ENCODE results near the gene SLC5A12.

Gene SLC5A12, protein sequence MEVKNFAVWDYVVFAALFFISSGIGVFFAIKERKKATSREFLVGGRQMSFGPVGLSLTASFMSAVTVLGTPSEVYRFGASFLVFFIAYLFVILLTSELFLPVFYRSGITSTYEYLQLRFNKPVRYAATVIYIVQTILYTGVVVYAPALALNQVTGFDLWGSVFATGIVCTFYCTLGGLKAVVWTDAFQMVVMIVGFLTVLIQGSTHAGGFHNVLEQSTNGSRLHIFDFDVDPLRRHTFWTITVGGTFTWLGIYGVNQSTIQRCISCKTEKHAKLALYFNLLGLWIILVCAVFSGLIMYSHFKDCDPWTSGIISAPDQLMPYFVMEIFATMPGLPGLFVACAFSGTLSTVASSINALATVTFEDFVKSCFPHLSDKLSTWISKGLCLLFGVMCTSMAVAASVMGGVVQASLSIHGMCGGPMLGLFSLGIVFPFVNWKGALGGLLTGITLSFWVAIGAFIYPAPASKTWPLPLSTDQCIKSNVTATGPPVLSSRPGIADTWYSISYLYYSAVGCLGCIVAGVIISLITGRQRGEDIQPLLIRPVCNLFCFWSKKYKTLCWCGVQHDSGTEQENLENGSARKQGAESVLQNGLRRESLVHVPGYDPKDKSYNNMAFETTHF

DNA sequence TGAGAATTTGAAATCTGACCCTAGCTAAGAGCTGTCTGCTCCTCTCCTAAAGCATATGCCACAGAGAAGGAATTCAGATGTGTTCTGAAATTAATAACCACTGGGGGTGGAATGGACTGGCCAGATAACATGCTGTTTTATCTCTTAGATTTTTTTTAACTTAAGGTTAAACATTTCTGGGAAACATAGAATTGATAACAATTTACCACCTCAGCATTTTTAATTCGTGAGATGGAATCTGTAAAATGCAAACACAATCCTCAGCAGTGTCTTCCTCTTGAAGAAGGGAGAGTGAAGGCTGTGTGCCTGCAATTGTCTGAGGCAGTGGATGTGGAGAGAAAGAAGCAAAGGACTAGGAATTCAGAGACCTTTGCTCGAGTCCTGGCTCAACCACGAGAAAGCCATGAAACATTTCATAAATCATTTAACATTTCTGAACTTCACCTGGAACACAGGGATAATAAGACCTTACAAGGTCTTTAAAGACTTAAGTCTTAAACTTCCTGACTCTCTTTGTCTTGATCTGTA is at the start of gene SLC5A12:
SLC5A12 (minus strand) TSS at position 113 of the 528 bp plus-strand sequence. CDS start 346 bp downstream, outside the sequence.
- H3K27ac ChIP-seq (ENCODE audit: low read length): no peak within 1 kb of the TSS
- H3K36me3 ChIP-seq (ENCODE audit: control insufficient read depth in 2 of 2, insufficient read depth in 2 of 2, low read length in 2 of 2): no peaks in the 10 kb centered on the region
- no peaks in the 10 kb centered on the region for H3K27me3 ChIP-seq (ENCODE audit: control insufficient read depth in 1 of 2, insufficient read depth in 2 of 2, low read length in 2 of 2)
- H3K9ac ChIP-seq (ENCODE audit: low read length in 2 of 2): no peak within 1 kb of the TSS
- H3K9me3 ChIP-seq (ENCODE audit: control insufficient read depth in 2 of 2, low read length in 2 of 2): no peaks in the 10 kb centered on the region
- no peaks in the 10 kb centered on the region for H3K4me1 ChIP-seq (ENCODE audit: control insufficient read depth, insufficient read depth, low read length)
- no peak within 1 kb of the TSS for H3K4me3 ChIP-seq (ENCODE audit: low read length in 2 of 2)

DNA sequence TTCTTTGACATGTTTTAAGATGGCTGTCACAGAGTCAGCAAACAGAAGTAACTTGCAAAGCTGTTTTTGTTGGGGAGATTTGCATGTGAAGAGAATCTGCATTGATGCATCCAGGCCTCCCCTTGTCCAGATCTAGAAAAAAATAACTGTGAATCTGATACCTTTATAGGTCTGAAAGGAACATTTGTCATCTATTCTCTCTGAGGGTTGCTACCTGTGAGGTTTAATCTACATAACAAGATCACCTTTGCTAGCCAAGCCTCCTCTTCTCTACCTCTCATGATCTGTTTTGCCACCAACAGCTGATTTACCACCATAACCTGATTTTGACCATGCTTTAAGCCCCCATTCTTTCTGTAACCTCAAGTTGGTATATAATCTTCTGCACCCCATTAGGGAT is 47.2 kb upstream of the SLC5A12 start:
- Histone ChIP-seq H3K4me1 (ENCODE audit: control insufficient read depth, insufficient read depth, low read length) (no peaks in the 10 kb centered on the region), H3K4me3 (ENCODE audit: low read length in 2 of 2) (no peak overlapping the region), H3K27me3 (ENCODE audit: control insufficient read depth in 1 of 2, insufficient read depth in 2 of 2, low read length in 2 of 2) (no peaks in the 10 kb centered on the region), H3K36me3 (ENCODE audit: control insufficient read depth in 2 of 2, insufficient read depth in 2 of 2, low read length in 2 of 2) (no peaks in the 10 kb centered on the region), H3K27ac (ENCODE audit: low read length) (no peak overlapping the region), H3K9ac (ENCODE audit: low read length in 2 of 2) (no peak overlapping the region), H3K9me3 (ENCODE audit: control insufficient read depth in 2 of 2, low read length in 2 of 2) (no peaks in the 10 kb centered on the region)

DNA sequence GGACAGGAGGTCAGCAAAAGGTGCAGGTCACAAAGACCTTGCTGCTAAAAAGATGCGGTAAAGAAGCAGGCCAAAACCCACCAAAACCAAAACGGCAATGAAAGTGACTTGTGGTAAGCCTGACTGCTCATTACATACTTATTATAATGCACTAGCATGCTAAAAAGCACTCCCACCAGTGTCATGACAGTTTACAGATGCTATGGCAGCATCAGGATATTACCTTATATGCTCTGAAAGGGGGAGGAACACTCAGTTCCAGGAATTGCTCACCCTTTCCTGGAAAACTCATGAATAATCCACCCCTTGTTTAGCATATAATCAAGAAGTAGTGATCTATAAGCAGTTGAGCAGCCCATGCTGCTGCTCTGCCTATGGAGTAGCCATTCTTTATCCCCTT is 45.2 kb upstream of the SLC5A12 start:
- H3K27me3 ChIP-seq (ENCODE audit: control insufficient read depth in 1 of 2, insufficient read depth in 2 of 2, low read length in 2 of 2): no peaks in the 10 kb centered on the region
- H3K9me3 ChIP-seq (ENCODE audit: control insufficient read depth in 2 of 2, low read length in 2 of 2): no peaks in the 10 kb centered on the region
- no peak overlapping the region for H3K27ac ChIP-seq (ENCODE audit: low read length)
- no peak overlapping the region for H3K4me3 ChIP-seq (ENCODE audit: low read length in 2 of 2)
- no peaks in the 10 kb centered on the region for H3K36me3 ChIP-seq (ENCODE audit: control insufficient read depth in 2 of 2, insufficient read depth in 2 of 2, low read length in 2 of 2)
- no peaks in the 10 kb centered on the region for H3K4me1 ChIP-seq (ENCODE audit: control insufficient read depth, insufficient read depth, low read length)
- no peak overlapping the region for H3K9ac ChIP-seq (ENCODE audit: low read length in 2 of 2)

DNA sequence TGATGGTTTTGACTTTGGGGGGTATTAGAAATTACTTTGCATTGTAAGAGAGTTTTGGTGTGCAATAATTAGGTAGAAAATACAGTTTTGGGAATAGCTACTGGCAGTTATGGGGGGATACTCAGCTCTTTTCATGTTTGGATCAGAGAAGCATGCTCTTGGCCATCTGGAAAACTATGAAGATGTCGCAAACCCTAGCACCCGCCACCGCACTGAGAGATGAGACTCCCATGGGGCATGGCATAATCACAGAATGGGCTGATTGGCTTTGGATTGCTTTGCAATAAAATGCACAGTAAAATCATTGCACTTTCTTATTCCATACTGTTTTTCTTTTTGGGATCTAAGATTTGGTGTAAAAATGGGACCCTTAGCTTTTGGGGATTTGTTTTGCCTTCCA is 43.5 kb upstream of the SLC5A12 start:
- Histone ChIP-seq H3K9me3 (ENCODE audit: control insufficient read depth in 2 of 2, low read length in 2 of 2) (no peaks in the 10 kb centered on the region), H3K36me3 (ENCODE audit: control insufficient read depth in 2 of 2, insufficient read depth in 2 of 2, low read length in 2 of 2) (no peaks in the 10 kb centered on the region), H3K4me1 (ENCODE audit: control insufficient read depth, insufficient read depth, low read length) (no peaks in the 10 kb centered on the region), H3K27me3 (ENCODE audit: control insufficient read depth in 1 of 2, insufficient read depth in 2 of 2, low read length in 2 of 2) (no peaks in the 10 kb centered on the region), H3K4me3 (ENCODE audit: low read length in 2 of 2) (no peak overlapping the region), H3K9ac (ENCODE audit: low read length in 2 of 2) (no peak overlapping the region), H3K27ac (ENCODE audit: low read length) (no peak overlapping the region)

DNA sequence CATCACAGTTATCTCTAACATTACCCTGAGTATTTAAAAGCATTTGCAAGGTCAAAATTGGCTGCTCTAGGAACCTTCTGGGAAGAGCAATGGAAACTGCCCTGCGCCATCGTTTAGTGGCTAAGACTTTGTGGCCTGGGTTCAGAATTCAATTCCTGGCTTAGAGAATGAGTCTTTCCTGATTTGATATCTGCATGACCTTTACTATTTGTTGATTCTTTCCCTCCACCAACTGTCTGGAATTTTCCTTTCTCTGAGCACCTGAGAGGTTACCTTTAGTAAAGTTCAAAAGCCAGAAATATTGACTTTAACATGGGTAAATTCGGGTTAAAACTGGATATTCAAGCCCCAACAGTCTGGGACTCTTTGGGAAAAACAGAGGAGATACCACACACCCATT is 43.0 kb upstream of the SLC5A12 start:
- Histone ChIP-seq H3K4me1 (ENCODE audit: control insufficient read depth, insufficient read depth, low read length) (no peaks in the 10 kb centered on the region), H3K9me3 (ENCODE audit: control insufficient read depth in 2 of 2, low read length in 2 of 2) (no peaks in the 10 kb centered on the region), H3K27ac (ENCODE audit: low read length) (no peak overlapping the region), H3K36me3 (ENCODE audit: control insufficient read depth in 2 of 2, insufficient read depth in 2 of 2, low read length in 2 of 2) (no peaks in the 10 kb centered on the region), H3K27me3 (ENCODE audit: control insufficient read depth in 1 of 2, insufficient read depth in 2 of 2, low read length in 2 of 2) (no peaks in the 10 kb centered on the region), H3K4me3 (ENCODE audit: low read length in 2 of 2) (no peak overlapping the region), H3K9ac (ENCODE audit: low read length in 2 of 2) (no peak overlapping the region)

DNA sequence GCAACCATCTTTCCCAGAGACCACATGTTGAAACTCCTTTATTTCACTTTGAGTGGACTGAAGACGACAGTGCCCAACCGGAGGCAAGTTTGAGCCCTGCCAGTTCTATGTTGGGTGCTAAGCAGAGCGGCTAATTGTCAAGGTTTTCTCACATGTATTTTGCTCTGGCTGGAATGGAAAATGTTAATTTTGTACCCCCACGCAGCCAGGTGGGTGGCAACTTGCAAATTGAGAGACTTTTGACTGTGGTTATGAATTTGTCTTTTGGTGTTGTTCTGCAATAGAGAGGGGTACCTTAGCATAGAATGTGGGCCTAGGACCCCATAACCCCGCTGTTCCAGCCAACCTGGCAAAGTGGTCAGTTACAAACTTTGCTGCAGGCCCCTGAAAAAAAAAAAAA is 42.5 kb upstream of the SLC5A12 start:
- H3K4me3 ChIP-seq (ENCODE audit: low read length in 2 of 2): no peak overlapping the region
- H3K36me3 ChIP-seq (ENCODE audit: control insufficient read depth in 2 of 2, insufficient read depth in 2 of 2, low read length in 2 of 2): no peaks in the 10 kb centered on the region
- H3K9ac ChIP-seq (ENCODE audit: low read length in 2 of 2): no peak overlapping the region
- no peaks in the 10 kb centered on the region for H3K9me3 ChIP-seq (ENCODE audit: control insufficient read depth in 2 of 2, low read length in 2 of 2)
- H3K27ac ChIP-seq (ENCODE audit: low read length): no peak overlapping the region
- H3K4me1 ChIP-seq (ENCODE audit: control insufficient read depth, insufficient read depth, low read length): no peaks in the 10 kb centered on the region
- no peaks in the 10 kb centered on the region for H3K27me3 ChIP-seq (ENCODE audit: control insufficient read depth in 1 of 2, insufficient read depth in 2 of 2, low read length in 2 of 2)

DNA sequence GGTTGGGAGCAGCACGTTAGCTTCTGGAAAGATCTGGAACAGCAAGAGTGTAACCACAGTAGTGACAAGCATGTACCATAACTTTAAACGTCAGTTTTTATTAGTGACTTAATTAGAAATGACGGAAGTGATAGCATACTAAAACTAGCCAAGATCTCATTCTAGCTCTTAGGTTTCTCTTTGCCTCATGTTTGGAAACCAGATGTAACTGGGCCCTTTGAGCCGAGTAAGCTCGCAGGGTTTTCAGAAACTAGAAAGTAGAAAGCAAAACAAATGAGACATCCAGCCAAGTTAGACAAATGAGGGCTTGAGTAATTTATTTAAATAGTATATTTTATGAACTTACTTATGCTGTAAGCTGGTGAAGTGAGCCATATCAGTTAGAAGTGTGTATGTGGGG is 40.2 kb upstream of the SLC5A12 start:
- no peak overlapping the region for H3K4me3 ChIP-seq (ENCODE audit: low read length in 2 of 2)
- no peaks in the 10 kb centered on the region for H3K36me3 ChIP-seq (ENCODE audit: control insufficient read depth in 2 of 2, insufficient read depth in 2 of 2, low read length in 2 of 2)

DNA sequence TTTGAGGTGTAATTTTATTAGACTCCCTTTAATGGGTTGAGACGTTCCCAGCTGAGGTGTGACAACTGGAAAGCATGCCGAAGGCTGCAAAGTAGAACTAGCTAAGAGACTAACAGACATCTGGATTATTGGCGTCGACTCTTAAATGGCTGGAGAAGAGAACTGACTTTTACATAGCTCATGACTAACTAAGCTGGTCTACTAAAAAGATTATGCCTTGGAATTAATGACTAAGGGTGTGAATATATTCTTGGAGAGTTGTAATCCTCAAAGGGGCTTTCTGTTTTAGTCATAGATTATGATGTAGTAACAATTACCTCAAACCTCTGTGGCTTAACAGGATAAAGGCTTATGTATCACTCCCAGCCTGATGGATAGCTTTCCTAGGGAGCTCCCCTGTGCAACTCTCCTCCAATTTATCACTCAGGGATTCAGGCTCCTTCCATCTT is 39.5 kb upstream of the SLC5A12 start:
- H3K4me1 ChIP-seq (ENCODE audit: control insufficient read depth, insufficient read depth, low read length): no peaks in the 10 kb centered on the region
- no peaks in the 10 kb centered on the region for H3K9me3 ChIP-seq (ENCODE audit: control insufficient read depth in 2 of 2, low read length in 2 of 2)
- H3K9ac ChIP-seq (ENCODE audit: low read length in 2 of 2): no peak overlapping the region
- H3K27ac ChIP-seq (ENCODE audit: low read length): no peak overlapping the region
- H3K4me3 ChIP-seq (ENCODE audit: low read length in 2 of 2): no peak overlapping the region
- H3K27me3 ChIP-seq (ENCODE audit: control insufficient read depth in 1 of 2, insufficient read depth in 2 of 2, low read length in 2 of 2): no peaks in the 10 kb centered on the region
- no peaks in the 10 kb centered on the region for H3K36me3 ChIP-seq (ENCODE audit: control insufficient read depth in 2 of 2, insufficient read depth in 2 of 2, low read length in 2 of 2)

More for the DNA sequence above, 40.2 kb upstream of the SLC5A12 start:
- H3K9me3 ChIP-seq (ENCODE audit: control insufficient read depth in 2 of 2, low read length in 2 of 2): no peaks in the 10 kb centered on the region
- no peak overlapping the region for H3K27ac ChIP-seq (ENCODE audit: low read length)
- H3K27me3 ChIP-seq (ENCODE audit: control insufficient read depth in 1 of 2, insufficient read depth in 2 of 2, low read length in 2 of 2): no peaks in the 10 kb centered on the region
- no peaks in the 10 kb centered on the region for H3K4me1 ChIP-seq (ENCODE audit: control insufficient read depth, insufficient read depth, low read length)
- no peak overlapping the region for H3K9ac ChIP-seq (ENCODE audit: low read length in 2 of 2)

DNA sequence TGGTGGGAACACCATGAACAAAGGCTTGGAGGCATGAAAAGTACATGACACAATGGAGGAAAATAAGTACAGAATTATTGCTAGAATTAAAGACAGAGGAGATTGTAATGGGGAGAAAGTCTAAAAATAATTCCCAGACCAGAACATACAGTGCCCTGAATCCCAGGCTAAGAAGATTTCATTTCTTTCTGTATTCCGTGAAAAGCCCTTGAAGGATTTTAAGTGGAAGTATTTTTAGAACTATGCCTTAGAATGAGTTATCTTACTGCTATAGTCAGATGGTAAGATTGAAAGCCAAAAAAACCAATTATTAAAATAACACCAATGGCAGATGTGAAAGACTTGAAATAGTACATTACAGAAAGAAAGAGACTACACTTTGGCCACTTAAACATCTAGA is 36.1 kb upstream of the SLC5A12 start:
- Histone ChIP-seq H3K9me3 (ENCODE audit: control insufficient read depth in 2 of 2, low read length in 2 of 2) (no peaks in the 10 kb centered on the region), H3K4me3 (ENCODE audit: low read length in 2 of 2) (no peak overlapping the region), H3K27ac (ENCODE audit: low read length) (no peak overlapping the region), H3K4me1 (ENCODE audit: control insufficient read depth, insufficient read depth, low read length) (peaks cover 3% of the 10 kb centered on the region), H3K27me3 (ENCODE audit: control insufficient read depth in 1 of 2, insufficient read depth in 2 of 2, low read length in 2 of 2) (no peaks in the 10 kb centered on the region), H3K9ac (ENCODE audit: low read length in 2 of 2) (no peak overlapping the region), H3K36me3 (ENCODE audit: control insufficient read depth in 2 of 2, insufficient read depth in 2 of 2, low read length in 2 of 2) (no peaks in the 10 kb centered on the region)

DNA sequence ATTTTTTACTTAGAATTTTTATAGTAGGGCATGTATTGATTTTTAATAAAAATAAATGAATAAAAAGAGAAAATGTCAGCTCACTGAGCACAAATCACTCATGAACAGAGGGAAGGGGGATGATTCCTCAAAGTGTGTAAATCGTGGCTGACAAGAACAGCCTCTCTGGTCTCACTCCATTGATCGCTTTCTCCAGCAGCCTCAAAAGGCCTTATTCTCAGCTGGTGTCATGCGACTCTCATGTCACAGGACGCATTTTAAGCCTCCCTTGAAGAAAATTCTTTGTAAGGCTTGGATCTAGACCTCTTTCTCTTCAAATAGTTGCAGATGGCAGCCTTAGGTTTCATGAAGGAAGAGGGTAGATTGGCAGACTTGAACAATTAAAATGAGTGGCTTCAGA is 33.9 kb upstream of the SLC5A12 start:
- no peak overlapping the region for H3K27ac ChIP-seq (ENCODE audit: low read length)
- H3K4me1 ChIP-seq (ENCODE audit: control insufficient read depth, insufficient read depth, low read length): peaks cover 3% of the 10 kb centered on the region
- no peak overlapping the region for H3K9ac ChIP-seq (ENCODE audit: low read length in 2 of 2)
- H3K27me3 ChIP-seq (ENCODE audit: control insufficient read depth in 1 of 2, insufficient read depth in 2 of 2, low read length in 2 of 2): no peaks in the 10 kb centered on the region
- H3K36me3 ChIP-seq (ENCODE audit: control insufficient read depth in 2 of 2, insufficient read depth in 2 of 2, low read length in 2 of 2): no peaks in the 10 kb centered on the region
- H3K9me3 ChIP-seq (ENCODE audit: control insufficient read depth in 2 of 2, low read length in 2 of 2): no peaks in the 10 kb centered on the region
- H3K4me3 ChIP-seq (ENCODE audit: low read length in 2 of 2): no peak overlapping the region
